HepG2 (cell line): ENCODE results near the gene NFS1. TPM values are rescaled to one million over a fixed set of nuclear protein-coding genes. Genes with fewer than 3 reads are reported as not detected.
A peak's percentile ranks its signal among the peaks of the same experiment; 100 is the strongest.

ENCODE experiments used
- ATF1 ChIP-seq: IDR thresholded peaks from 2 replicates; pipeline ENCODE4 v1.6.1; 2016; ENCODE audit warnings: mild to moderate bottlenecking, control low read depth
- ATRX ChIP-seq: sonication (generic); formaldehyde crosslinking; IDR thresholded peaks from 2 replicates; pipeline ENCODE4 v1.4.0; 2020; ENCODE audit warnings: missing genetic modification reagents, borderline replicate concordance
- ETV6 ChIP-seq: sonication (generic); formaldehyde crosslinking; conservative IDR thresholded peaks from 2 replicates; pipeline ENCODE4 v1.4.0; 2020; ENCODE audit warnings: missing genetic modification reagents
- MEF2D ChIP-seq: sonication (generic); formaldehyde crosslinking; IDR thresholded peaks from 2 replicates; pipeline ENCODE4 v1.5.1; 2020; ENCODE audit warnings: mild to moderate bottlenecking, missing genetic modification reagents
- MIER3 ChIP-seq: IDR thresholded peaks from 2 replicates; pipeline ENCODE4 v1.6.1; 2016; ENCODE audit warnings: missing compliant biosample characterization, borderline replicate concordance
- SRSF9 ChIP-seq: fragments of 200-400 bp; formaldehyde crosslinking; IDR thresholded peaks from 2 replicates; pipeline ENCODE4 v1.6.1; 2018; ENCODE audit warnings: borderline replicate concordance, mild to moderate bottlenecking, low read depth, low read length; ENCODE audit not compliant: insufficient read depth, poor library complexity, severe bottlenecking
- STAT6 ChIP-seq: sonication (generic); formaldehyde crosslinking; IDR thresholded peaks from 2 replicates; pipeline ENCODE4 v1.4.0; 2020; ENCODE audit warnings: missing genetic modification reagents, mild to moderate bottlenecking, borderline replicate concordance
- TSC22D2 ChIP-seq: sonication (generic); formaldehyde crosslinking; IDR thresholded peaks from 2 replicates; pipeline ENCODE4 v1.5.1; 2020; ENCODE audit warnings: missing genetic modification reagents, mild to moderate bottlenecking, borderline replicate concordance
- USF2 ChIP-seq, 2 experiments: sonication (generic) in 1 of 2; formaldehyde crosslinking in 1 of 2; IDR thresholded peaks; 2 replicates each; pipeline versions ENCODE4 v1.5.1 to v1.6.1; 2011 to 2020; ENCODE audit warnings: borderline replicate concordance in 1 of 2, low read depth in 1 of 2, low read length in 1 of 2, mild to moderate bottlenecking in 1 of 2, missing genetic modification reagents in 1 of 2, moderate library complexity in 1 of 2
- ZBTB1 ChIP-seq: sonication (generic); formaldehyde crosslinking; IDR thresholded peaks from 2 replicates; pipeline ENCODE4 v1.4.0; 2020; ENCODE audit warnings: missing genetic modification reagents, borderline replicate concordance
- ZBTB20 ChIP-seq: sonication (generic); formaldehyde crosslinking; IDR thresholded peaks from 2 replicates; pipeline ENCODE4 v1.8.1; 2023; ENCODE audit warnings: missing genetic modification reagents, low read depth, mild to moderate bottlenecking, borderline replicate concordance
- ZBTB42 ChIP-seq: sonication (generic); formaldehyde crosslinking; IDR thresholded peaks from 2 replicates; pipeline ENCODE4 v1.5.0; 2020; ENCODE audit warnings: mild to moderate bottlenecking, missing genetic modification reagents
- ZNF274 ChIP-seq: sonication (generic); formaldehyde crosslinking; IDR thresholded peaks from 2 replicates; pipeline ENCODE4 v1.5.1; 2020; ENCODE audit warnings: mild to moderate bottlenecking, missing genetic modification reagents
- ZNF317 ChIP-seq: sonication (generic); formaldehyde crosslinking; IDR thresholded peaks from 2 replicates; pipeline ENCODE4 v1.5.0; 2020; ENCODE audit warnings: mild to moderate bottlenecking, missing genetic modification reagents
- ZNF367 ChIP-seq: sonication (generic); formaldehyde crosslinking; IDR thresholded peaks from 2 replicates; pipeline ENCODE4 v1.4.0; 2020; ENCODE audit warnings: missing genetic modification reagents, borderline replicate concordance
- ZNF562 ChIP-seq: sonication (generic); formaldehyde crosslinking; IDR thresholded peaks from 2 replicates; pipeline ENCODE4 v1.8.0; 2022; ENCODE audit warnings: missing genetic modification reagents, borderline replicate concordance
- ZNF569 ChIP-seq: sonication (generic); formaldehyde crosslinking; IDR thresholded peaks from 2 replicates; pipeline ENCODE4 v1.5.0; 2020; ENCODE audit warnings: mild to moderate bottlenecking, missing genetic modification reagents, moderate library complexity, borderline replicate concordance
- ZNF841 ChIP-seq: sonication (generic); formaldehyde crosslinking; IDR thresholded peaks from 2 replicates; pipeline ENCODE4 v1.8.1; 2023; ENCODE audit warnings: missing genetic modification reagents, borderline replicate concordance
- polyA plus RNA-seq, 8 experiments: library from polyadenylated mRNA; depleted of rRNA in 3 of 8; stranded (reverse) in 7 of 8; unstranded in 1 of 8; fragments of >200 nt; fragmentation: Illumina TruSeq in 4 of 8; extraction: Trizol in 4 of 8; gene quantifications; 2 replicates each; pipeline versions ENCODE4 v1.2.1 to v1.2.3, GENCODE V29; 2011 to 2016; ENCODE audit warnings: low read depth in 4 of 8, missing spikeins in 1 of 8, mixed read lengths in 1 of 8; ENCODE audit not compliant: insufficient read depth in 1 of 8
- total RNA-seq, 5 experiments: library from RNA; depleted of rRNA; stranded (reverse); fragments of >200 nt; fragmentation: Illumina TruSeq; extraction: Trizol; gene quantifications; 2 replicates each; pipeline ENCODE4 v1.2.3, GENCODE V29; 2016; ENCODE audit warnings: low read depth in 1 of 5
- TF ChIP-seq, protein P1 (sequence below): IDR thresholded peaks from 2 replicates; pipeline ENCODE4 v1.6.1; 2018; ENCODE audit warnings: missing genetic modification reagents, mild to moderate bottlenecking, missing compliant biosample characterization

The NFS1 gene
- total and polyA plus RNA-seq, 2 of the 13 experiments (the other 11 are each of a cell fraction or from before 2014, with no cell fraction given), result 65.9 to 88.1 TPM

- TF ChIP-seq MIER3 (CRISPR knock-in tag), result peak; percentile 83
- peak; percentile 62; the same call in 1 of the 2 replicates for TF ChIP-seq MEF2D
- TF ChIP-seq ZNF562, result no peak
- TF ChIP-seq ZNF274 (CRISPR knock-in tag), result no peak
- TF ChIP-seq ZNF569 (CRISPR knock-in tag), result no peak
- TF ChIP-seq ZBTB1 (CRISPR knock-in tag), result no peak
- no peak for TF ChIP-seq STAT6 (CRISPR knock-in tag)
- TF ChIP-seq ZNF367 (CRISPR knock-in tag), result no peak
- TF ChIP-seq ATRX (CRISPR knock-in tag), result no peak
- no peak for TF ChIP-seq ZBTB20 (CRISPR knock-in tag)
- TF ChIP-seq ZBTB42 (CRISPR knock-in tag), result no peak
- TF ChIP-seq ZNF317 (CRISPR knock-in tag), result no peak
- TF ChIP-seq, protein P1, sequence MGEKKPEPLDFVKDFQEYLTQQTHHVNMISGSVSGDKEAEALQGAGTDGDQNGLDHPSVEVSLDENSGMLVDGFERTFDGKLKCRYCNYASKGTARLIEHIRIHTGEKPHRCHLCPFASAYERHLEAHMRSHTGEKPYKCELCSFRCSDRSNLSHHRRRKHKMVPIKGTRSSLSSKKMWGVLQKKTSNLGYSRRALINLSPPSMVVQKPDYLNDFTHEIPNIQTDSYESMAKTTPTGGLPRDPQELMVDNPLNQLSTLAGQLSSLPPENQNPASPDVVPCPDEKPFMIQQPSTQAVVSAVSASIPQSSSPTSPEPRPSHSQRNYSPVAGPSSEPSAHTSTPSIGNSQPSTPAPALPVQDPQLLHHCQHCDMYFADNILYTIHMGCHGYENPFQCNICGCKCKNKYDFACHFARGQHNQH (CRISPR knock-in tag), result no peak; the same call in 1 of the 2 replicates
- TF ChIP-seq ATF1, result no peak
- TF ChIP-seq ZNF841, result no peak
- TF ChIP-seq USF2 (IDR thresholded peaks at IDR 0.05; ENCODE audit: low read depth, low read length), result no peak
- no peak for TF ChIP-seq USF2 (CRISPR knock-in tag; IDR thresholded peaks at IDR 0.05; ENCODE audit: borderline replicate concordance)
- no peak for TF ChIP-seq ETV6
- no peak for TF ChIP-seq TSC22D2 (CRISPR knock-in tag)
- TF ChIP-seq SRSF9, result no peak
These were observed 3.9 kb downstream of the NFS1 start (continued) for GRCh38 chr20:35695245-35695749.
